ENCODE data around the gene COL4A2. TPM values are rescaled to one million over a fixed set of nuclear protein-coding genes. Genes with fewer than 3 reads are reported as not detected.

COL4A2 gene
- polyA plus RNA-seq (ENCODE audit: insufficient read length in 4 of 4) = 100 to 1,000 TPM; 384 to 475 (median 465) TPM

- no peak for DNase-seq (ENCODE audit: low read depth in 4 of 4, low spot score in 3 of 4)
Measured at GRCh38 chr13:110306960-110307766, at the start of gene COL4A2, which contains the start of gene COL4A1. COL4A2 (plus strand) TSS chr13:110307284; CDS start chr13:110307904, 620 bp downstream. COL4A1 (minus strand) TSS chr13:110307157; CDS start chr13:110307027, 130 bp downstream.

- DNase-seq (ENCODE audit: low read depth in 4 of 4, low spot score in 3 of 4) = no peak
Measured at GRCh38 chr13:110257408-110257807, 49.7 kb upstream of the COL4A2 start.

- DNase-seq (ENCODE audit: low read depth in 4 of 4, low spot score in 3 of 4) = no peak
Measured at GRCh38 chr13:110258876-110259631, 48.0 kb upstream of the COL4A2 start.

- DNase-seq (ENCODE audit: low read depth in 4 of 4, low spot score in 3 of 4) = no peak
Measured at GRCh38 chr13:110259651-110260050, 47.4 kb upstream of the COL4A2 start.

- DNase-seq (ENCODE audit: low read depth in 4 of 4, low spot score in 3 of 4) = no peak
Measured at GRCh38 chr13:110261166-110262081, 45.7 kb upstream of the COL4A2 start.

- no peak for DNase-seq (ENCODE audit: low read depth in 4 of 4, low spot score in 3 of 4)
Measured at GRCh38 chr13:110262082-110262436, 45.0 kb upstream of the COL4A2 start.

- no peak for DNase-seq (ENCODE audit: low read depth in 4 of 4, low spot score in 3 of 4)
Measured at GRCh38 chr13:110262508-110263291, 44.4 kb upstream of the COL4A2 start.

GRCh38 chr13:110263404-110263803 is 43.7 kb upstream of the COL4A2 start:
- DNase-seq (ENCODE audit: low read depth in 4 of 4, low spot score in 3 of 4) = no peak

- no peak for DNase-seq (ENCODE audit: low read depth in 4 of 4, low spot score in 3 of 4)
Measured at GRCh38 chr13:110263888-110264287, 43.2 kb upstream of the COL4A2 start.

GRCh38 chr13:110264685-110265275 is 42.3 kb upstream of the COL4A2 start:
- no peak for DNase-seq (ENCODE audit: low read depth in 4 of 4, low spot score in 3 of 4)

- DNase-seq (ENCODE audit: low read depth in 4 of 4, low spot score in 3 of 4) = no peak
Measured at GRCh38 chr13:110265341-110265681, 41.8 kb upstream of the COL4A2 start.

GRCh38 chr13:110265682-110266430 is 41.2 kb upstream of the COL4A2 start:
- no peak for DNase-seq (ENCODE audit: low read depth in 4 of 4, low spot score in 3 of 4)

- DNase-seq (ENCODE audit: low read depth in 4 of 4, low spot score in 3 of 4) = no peak
Measured at GRCh38 chr13:110266431-110266809, 40.7 kb upstream of the COL4A2 start.

GRCh38 chr13:110266983-110267382 is 40.1 kb upstream of the COL4A2 start:
- DNase-seq (ENCODE audit: low read depth in 4 of 4, low spot score in 3 of 4) = no peak

GRCh38 chr13:110268061-110268460 is 39.0 kb upstream of the COL4A2 start:
- no peak for DNase-seq (ENCODE audit: low read depth in 4 of 4, low spot score in 3 of 4)

GRCh38 chr13:110268576-110269185 is 38.4 kb upstream of the COL4A2 start:
- no peak for DNase-seq (ENCODE audit: low read depth in 4 of 4, low spot score in 3 of 4)

GRCh38 chr13:110269509-110270185 is 37.4 kb upstream of the COL4A2 start:
- no peak for DNase-seq (ENCODE audit: low read depth in 4 of 4, low spot score in 3 of 4)

- no peak for DNase-seq (ENCODE audit: low read depth in 4 of 4, low spot score in 3 of 4)
Measured at GRCh38 chr13:110270507-110270906, 36.6 kb upstream of the COL4A2 start.
